Measurements from ENCODE around the gene TMEM170A. TPM values are rescaled to one million over a fixed set of nuclear protein-coding genes. Genes with fewer than 3 reads are reported as not detected.
"Not testable (repeated sequence)": the region's sequence is repeated elsewhere in the genome, so short reads cannot be mapped to it uniquely, and the experiment has no call there.

Gene TMEM170A
- total and polyA plus RNA-seq, 4 experiments from 2014 or later = 40.6 to 54.3 (median 47.4) TPM

- H3K36me3 ChIP-seq (ENCODE audit: insufficient read depth, low read length); H3K27ac Mint-ChIP-seq; H3K9me3 ChIP-seq (ENCODE audit: control insufficient read depth in 1 of 2, low read length in 2 of 2); H3K27me3 ChIP-seq (ENCODE audit: insufficient read depth, low read length); intact Hi-C loops (cut with micrococcal nuclease); H3K27ac ChIP-seq (ENCODE audit: low read depth, low read length); H3K4me3 ChIP-seq (ENCODE audit: low read length in 2 of 2); DNase-seq; H3K4me1 Mint-ChIP-seq; H3K9me3 Mint-ChIP-seq; H3K4me3 Mint-ChIP-seq; H3K36me3 Mint-ChIP-seq: not testable (repeated sequence)
- peaks cover 10% of the 10 kb centered on the region for H3K4me1 ChIP-seq (ENCODE audit: insufficient read depth, low read length)
- peaks cover 15 to 17% of the 10 kb centered on the region in 2 donors for H3K27me3 Mint-ChIP-seq
- CTCF ChIA-PET (ENCODE audit: partially characterized antibody) = interaction anchor here (1.5 kb wide), 1 partner anchor 34 kb away, joined by 3 read pairs; no protein-coding TSS in a partner anchor
- POLR2A ChIA-PET (ENCODE audit: partially characterized antibody) = interaction anchor here (0.6 kb wide), 1 partner anchor 55 kb away, joined by 3 read pairs; no protein-coding TSS in a partner anchor
Observed at GRCh38 chr16:75498605-75499322, 34.3 kb upstream of the TMEM170A start.

DNA sequence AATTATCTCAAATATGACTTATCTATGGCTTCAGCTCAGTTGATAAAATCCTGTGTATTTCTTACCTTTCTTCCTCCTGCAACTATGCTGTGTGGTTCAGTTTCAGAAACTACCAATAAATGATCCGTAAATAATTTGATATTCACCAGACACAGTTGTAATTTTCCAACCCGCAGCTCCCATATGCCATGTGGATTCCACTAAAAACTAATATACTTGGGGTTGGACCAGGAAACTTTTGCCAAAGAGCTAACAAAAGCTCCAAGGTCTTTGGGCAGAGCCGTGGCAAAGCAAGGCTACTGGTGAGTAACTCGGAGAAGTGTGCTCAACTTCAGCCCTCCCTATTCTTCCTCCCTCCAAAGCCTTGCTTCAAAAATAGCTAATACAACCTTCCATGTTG lies 33.1 kb upstream of the TMEM170A start:
- ChIA-PET CTCF (ENCODE audit: partially characterized antibody) (interaction anchor here (1.3 to 1.8 kb wide), 3 partner anchors 20 to 32 kb away, joined by 3 to 6 read pairs (median 4); no protein-coding TSS in a partner anchor), POLR2A (ENCODE audit: partially characterized antibody) (no interaction called here)
- H3K4me1 ChIP-seq (ENCODE audit: insufficient read depth, low read length) = peaks cover 10% of the 10 kb centered on the region
- H3K9me3 Mint-ChIP-seq = no peaks in the 10 kb centered on the region
- no peak overlapping the region for H3K27ac ChIP-seq (ENCODE audit: low read depth, low read length)
- no peaks in the 10 kb centered on the region for H3K36me3 ChIP-seq (ENCODE audit: insufficient read depth, low read length)
- H3K4me3 ChIP-seq (ENCODE audit: low read length in 2 of 2) = no peak overlapping the region
- no peaks in the 10 kb centered on the region for H3K9me3 ChIP-seq (ENCODE audit: control insufficient read depth in 1 of 2, low read length in 2 of 2)
- H3K4me3 Mint-ChIP-seq = no peak overlapping the region
- H3K27me3 Mint-ChIP-seq = peaks cover 20 to 23% of the 10 kb centered on the region in 2 donors
- peaks cover 4 to 9% (median 7%) of the 10 kb centered on the region in 4 donors for H3K4me1 Mint-ChIP-seq
- intact Hi-C loops (cut with micrococcal nuclease) = no loop called here
- no peaks in the 10 kb centered on the region for H3K27me3 ChIP-seq (ENCODE audit: insufficient read depth, low read length)
- no peaks in the 10 kb centered on the region for H3K36me3 Mint-ChIP-seq
- H3K27ac Mint-ChIP-seq = no peak overlapping the region
- DNase-seq = no peak

DNA sequence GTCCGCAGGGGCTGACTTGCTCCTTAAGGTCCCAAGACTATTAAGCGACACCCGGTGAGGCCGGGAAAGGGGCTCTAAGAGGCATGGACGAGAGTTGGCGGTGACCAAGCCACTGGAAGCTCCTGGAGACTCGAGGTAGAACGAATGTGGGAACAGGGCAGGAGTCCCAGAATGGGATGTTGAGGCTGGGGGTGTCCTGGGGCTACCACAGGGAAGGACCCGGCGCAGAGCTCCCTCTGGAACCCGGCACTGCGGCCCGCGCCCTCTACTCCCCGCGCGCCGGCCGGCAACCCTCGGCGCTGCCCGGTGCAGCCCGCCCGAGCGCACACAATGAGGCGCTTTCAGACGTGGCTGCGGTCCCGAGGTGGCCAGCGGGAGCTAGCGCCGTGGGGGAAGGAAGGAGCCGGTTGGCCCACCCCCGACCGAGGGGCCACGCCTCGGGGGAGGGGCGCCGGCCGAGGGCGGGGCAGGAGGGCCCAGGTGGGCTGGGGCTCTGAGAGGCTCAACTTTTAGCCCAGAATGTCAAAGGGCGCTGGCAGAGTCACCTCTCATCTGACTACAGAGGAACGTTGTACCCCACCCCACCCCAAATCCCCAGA lies 30.7 kb upstream of the TMEM170A start, which contains the start of gene CHST6:
Gene CHST6, minus strand, starts transcription at position 366 of the 599 bp plus-strand sequence. CDS start 15,613 bp downstream, outside the sequence.
- H3K27me3 ChIP-seq (ENCODE audit: insufficient read depth, low read length) = no peaks in the 10 kb centered on the region
- Mint-ChIP-seq H3K36me3 (no peaks in the 10 kb centered on the region), H3K9me3 (no peaks in the 10 kb centered on the region), H3K4me1 (peaks cover 4 to 9% (median 7%) of the 10 kb centered on the region in 4 donors), H3K4me3 (peak within 1 kb of the TSS; percentile 26 to 74 (median 67)), H3K27me3 (peaks cover 24 to 26% of the 10 kb centered on the region in 2 donors), H3K27ac (peak within 1 kb of the TSS in 1 of 7 donors; percentile 17)
- intact Hi-C loops (cut with micrococcal nuclease) = no loop called here
- peak in 2 of 5 donors; percentile 7 to 12 for DNase-seq
- no peak within 1 kb of the TSS for H3K27ac ChIP-seq (ENCODE audit: low read depth, low read length)
- ChIA-PET POLR2A (ENCODE audit: partially characterized antibody) (no interaction called here), CTCF (ENCODE audit: partially characterized antibody) (interaction anchor here (1.1 to 1.3 kb wide), 2 partner anchors 22 to 56 kb away, joined by 3 to 6 read pairs; no protein-coding TSS in a partner anchor)
- no peaks in the 10 kb centered on the region for H3K36me3 ChIP-seq (ENCODE audit: insufficient read depth, low read length)
- no peak within 1 kb of the TSS for H3K4me3 ChIP-seq (ENCODE audit: low read length in 2 of 2)
- no peaks in the 10 kb centered on the region for H3K9me3 ChIP-seq (ENCODE audit: control insufficient read depth in 1 of 2, low read length in 2 of 2)
- H3K4me1 ChIP-seq (ENCODE audit: insufficient read depth, low read length) = peaks cover 10% of the 10 kb centered on the region

DNA sequence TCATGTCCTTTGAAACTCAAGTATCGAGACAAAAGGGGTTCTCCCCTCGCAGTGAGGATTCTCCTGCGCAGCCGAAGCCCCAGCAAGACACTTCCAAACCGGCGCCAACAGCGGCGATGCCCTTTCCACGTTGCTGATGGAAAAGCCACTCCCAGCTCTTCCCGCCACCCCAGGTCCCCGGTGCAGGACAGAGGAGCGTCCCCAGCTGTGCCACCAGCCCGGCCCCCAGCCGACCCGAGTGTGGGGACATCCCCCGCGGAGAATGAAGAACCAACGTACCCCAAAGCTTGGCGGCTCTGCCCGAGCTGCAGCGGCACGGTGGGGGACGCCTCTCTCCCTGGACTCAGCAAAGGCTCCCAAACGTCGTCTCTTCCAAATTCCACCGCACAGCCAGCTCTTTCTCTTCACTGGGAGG lies 30.2 kb upstream of the TMEM170A start:
- H3K4me3 ChIP-seq (ENCODE audit: low read length in 2 of 2) = no peak overlapping the region
- H3K4me1 Mint-ChIP-seq = peaks cover 4 to 9% (median 7%) of the 10 kb centered on the region in 4 donors
- H3K9me3 ChIP-seq (ENCODE audit: control insufficient read depth in 1 of 2, low read length in 2 of 2) = no peaks in the 10 kb centered on the region
- H3K27ac ChIP-seq (ENCODE audit: low read depth, low read length) = no peak overlapping the region
- peak overlapping the region; percentile 26 to 74 (median 67) for H3K4me3 Mint-ChIP-seq
- H3K36me3 ChIP-seq (ENCODE audit: insufficient read depth, low read length) = no peaks in the 10 kb centered on the region
- ChIA-PET POLR2A (ENCODE audit: partially characterized antibody) (no interaction called here), CTCF (ENCODE audit: partially characterized antibody) (interaction anchor here (1.1 to 1.3 kb wide), 2 partner anchors 23 to 56 kb away, joined by 3 to 6 read pairs; no protein-coding TSS in a partner anchor)
- H3K4me1 ChIP-seq (ENCODE audit: insufficient read depth, low read length) = peaks cover 10% of the 10 kb centered on the region
- no peaks in the 10 kb centered on the region for H3K9me3 Mint-ChIP-seq
- DNase-seq = no peak
- H3K27me3 ChIP-seq (ENCODE audit: insufficient read depth, low read length) = no peaks in the 10 kb centered on the region
- peaks cover 23 to 26% of the 10 kb centered on the region in 2 donors for H3K27me3 Mint-ChIP-seq
- intact Hi-C loops (cut with micrococcal nuclease) = no loop called here
- H3K36me3 Mint-ChIP-seq = no peaks in the 10 kb centered on the region
- peak overlapping the region in 1 of 7 donors; percentile 17 for H3K27ac Mint-ChIP-seq

DNA sequence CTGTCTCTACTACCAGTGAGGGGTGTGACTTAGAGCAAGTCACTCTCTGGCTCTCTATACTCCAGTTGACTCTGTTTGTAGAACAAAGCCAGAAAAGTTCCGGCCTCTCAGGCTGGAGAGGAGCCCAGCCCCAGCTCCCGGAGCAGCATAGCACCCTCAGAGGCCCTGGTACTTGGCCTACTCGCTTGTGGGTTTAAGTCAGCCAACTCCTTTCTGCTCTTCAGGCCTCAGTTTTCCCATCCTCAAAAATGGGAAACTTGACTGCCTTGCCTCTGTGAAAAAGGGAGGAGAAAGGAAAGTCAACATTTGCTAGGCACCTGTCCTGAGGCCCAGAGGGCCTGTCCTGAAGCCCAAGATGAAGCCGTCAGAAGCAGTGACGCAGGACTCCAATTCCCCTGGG lies 29.7 kb upstream of the TMEM170A start:
- POLR2A ChIA-PET (ENCODE audit: partially characterized antibody) = no interaction called here
- Mint-ChIP-seq H3K36me3 (no peaks in the 10 kb centered on the region), H3K4me3 (peak overlapping the region in 6 of 8 donors; percentile 12 to 74 (median 62))

DNA sequence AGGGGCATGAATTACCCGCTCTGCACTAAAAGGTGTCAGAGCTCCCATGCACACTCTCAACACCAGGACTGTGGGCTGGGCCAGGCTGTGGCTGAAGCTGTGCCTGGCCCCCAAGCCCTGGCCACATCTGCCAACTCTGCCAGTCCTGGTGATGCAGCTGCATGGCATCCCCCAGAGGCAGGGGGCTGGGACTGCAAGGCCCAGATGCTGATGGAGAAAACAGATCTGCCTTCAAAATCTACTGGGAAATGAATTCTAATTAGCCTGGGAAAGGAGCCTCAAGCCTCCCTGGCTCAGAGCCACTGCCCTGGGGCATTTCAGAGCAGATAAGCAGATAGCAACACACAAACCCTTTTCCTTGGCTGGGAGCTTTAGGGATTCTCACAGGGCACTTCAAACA lies 27.4 kb upstream of the TMEM170A start:
- Mint-ChIP-seq H3K4me3 (peak overlapping the region in 1 of 8 donors; percentile 33), H3K27me3 (peaks cover 25 to 27% of the 10 kb centered on the region in 2 donors), H3K27ac (peak overlapping the region in 1 of 7 donors; percentile 19), H3K36me3 (no peaks in the 10 kb centered on the region), H3K9me3 (no peaks in the 10 kb centered on the region), H3K4me1 (peaks cover 4 to 9% (median 7%) of the 10 kb centered on the region in 4 donors)
- ChIA-PET CTCF (ENCODE audit: partially characterized antibody) (no interaction called here), POLR2A (ENCODE audit: partially characterized antibody) (no interaction called here)
- no peaks in the 10 kb centered on the region for H3K9me3 ChIP-seq (ENCODE audit: control insufficient read depth in 1 of 2, low read length in 2 of 2)
- no peak for DNase-seq
- H3K4me1 ChIP-seq (ENCODE audit: insufficient read depth, low read length) = peaks cover 10% of the 10 kb centered on the region
- intact Hi-C loops (cut with micrococcal nuclease) = no loop called here
- H3K27ac ChIP-seq (ENCODE audit: low read depth, low read length) = no peak overlapping the region
- no peaks in the 10 kb centered on the region for H3K27me3 ChIP-seq (ENCODE audit: insufficient read depth, low read length)
- H3K4me3 ChIP-seq (ENCODE audit: low read length in 2 of 2) = no peak overlapping the region
- no peaks in the 10 kb centered on the region for H3K36me3 ChIP-seq (ENCODE audit: insufficient read depth, low read length)

More for the DNA sequence above, 29.7 kb upstream of the TMEM170A start:
- CTCF ChIA-PET (ENCODE audit: partially characterized antibody) = interaction anchor here (1.1 to 1.3 kb wide), 2 partner anchors 23 to 57 kb away, joined by 3 to 6 read pairs; no protein-coding TSS in a partner anchor
- Histone ChIP-seq H3K27ac (ENCODE audit: low read depth, low read length) (no peak overlapping the region), H3K4me3 (ENCODE audit: low read length in 2 of 2) (no peak overlapping the region), H3K4me1 (ENCODE audit: insufficient read depth, low read length) (peaks cover 10% of the 10 kb centered on the region), H3K27me3 (ENCODE audit: insufficient read depth, low read length) (no peaks in the 10 kb centered on the region), H3K9me3 (ENCODE audit: control insufficient read depth in 1 of 2, low read length in 2 of 2) (no peaks in the 10 kb centered on the region), H3K36me3 (ENCODE audit: insufficient read depth, low read length) (no peaks in the 10 kb centered on the region)
- peaks cover 4 to 9% (median 7%) of the 10 kb centered on the region in 4 donors for H3K4me1 Mint-ChIP-seq
- intact Hi-C loops (cut with micrococcal nuclease) = no loop called here
- DNase-seq = no peak
- H3K27me3 Mint-ChIP-seq = peaks cover 22 to 26% of the 10 kb centered on the region in 2 donors
- H3K27ac Mint-ChIP-seq = no peak overlapping the region
- H3K9me3 Mint-ChIP-seq = no peaks in the 10 kb centered on the region

GRCh38 chr16:75488322-75488721 lies 23.8 kb upstream of the TMEM170A start:
- H3K27me3 Mint-ChIP-seq = peaks cover 15 to 16% of the 10 kb centered on the region in 2 donors
- no peaks in the 10 kb centered on the region for H3K36me3 ChIP-seq (ENCODE audit: insufficient read depth, low read length)
- no peak overlapping the region for H3K4me3 Mint-ChIP-seq
- H3K27ac Mint-ChIP-seq = no peak overlapping the region
- H3K4me1 ChIP-seq (ENCODE audit: insufficient read depth, low read length) = no peaks in the 10 kb centered on the region
- H3K4me3 ChIP-seq (ENCODE audit: low read length in 2 of 2) = no peak overlapping the region
- H3K4me1 Mint-ChIP-seq = no peaks in the 10 kb centered on the region
- ChIA-PET POLR2A (ENCODE audit: partially characterized antibody) (no interaction called here), CTCF (ENCODE audit: partially characterized antibody) (no interaction called here)
- H3K27ac ChIP-seq (ENCODE audit: low read depth, low read length) = no peak overlapping the region
- no peaks in the 10 kb centered on the region for H3K9me3 ChIP-seq (ENCODE audit: control insufficient read depth in 1 of 2, low read length in 2 of 2)
- H3K9me3 Mint-ChIP-seq = no peaks in the 10 kb centered on the region
- H3K27me3 ChIP-seq (ENCODE audit: insufficient read depth, low read length) = peaks cover 2% of the 10 kb centered on the region
- no peak for DNase-seq
- intact Hi-C loops (cut with micrococcal nuclease) = no loop called here
- H3K36me3 Mint-ChIP-seq = no peaks in the 10 kb centered on the region
